Measurements from ENCODE around the gene ACSF3.
"Not testable (repeated sequence)": the region's sequence is repeated elsewhere in the genome, so short reads cannot be mapped to it uniquely, and the experiment has no call there.

The ACSF3 gene

GRCh38 chr16:89175280-89176146, 81.9 kb downstream of the ACSF3 start:
- DNase-seq (ENCODE audit: low spot score) = no peak

- DNase-seq (ENCODE audit: low spot score) = no peak
Measured at GRCh38 chr16:89176147-89176690, 82.6 kb downstream of the ACSF3 start.

GRCh38 chr16:89176717-89177116, 83.1 kb downstream of the ACSF3 start:
- no peak for DNase-seq (ENCODE audit: low spot score)

GRCh38 chr16:89177501-89177900, 83.8 kb downstream of the ACSF3 start:
- DNase-seq (ENCODE audit: low spot score) = no peak

- no peak for DNase-seq (ENCODE audit: low spot score)
Measured at GRCh38 chr16:89178453-89179147, 84.9 kb downstream of the ACSF3 start.

- DNase-seq (ENCODE audit: low spot score) = no peak
Measured at GRCh38 chr16:89179148-89179484, 85.5 kb downstream of the ACSF3 start.

GRCh38 chr16:89179656-89180315, 86.1 kb downstream of the ACSF3 start:
- no peak for DNase-seq (ENCODE audit: low spot score)

GRCh38 chr16:89183463-89183862, 89.8 kb downstream of the ACSF3 start:
- no peak for DNase-seq (ENCODE audit: low spot score)

GRCh38 chr16:89183975-89184676, 90.5 kb downstream of the ACSF3 start:
- no peak for DNase-seq (ENCODE audit: low spot score)

GRCh38 chr16:89184677-89184932, 91.0 kb downstream of the ACSF3 start:
- DNase-seq (ENCODE audit: low spot score) = no peak

GRCh38 chr16:89184933-89185794, 91.5 kb downstream of the ACSF3 start:
- DNase-seq (ENCODE audit: low spot score) = no peak

- not testable (repeated sequence) for DNase-seq (ENCODE audit: low spot score)
Measured at GRCh38 chr16:89185887-89186592, 92.4 kb downstream of the ACSF3 start.

GRCh38 chr16:89186593-89187031, 93.0 kb downstream of the ACSF3 start:
- DNase-seq (ENCODE audit: low spot score) = not testable (repeated sequence)

- peak; percentile 54 for DNase-seq (ENCODE audit: low spot score)
Measured at GRCh38 chr16:89187032-89187769, 93.5 kb downstream of the ACSF3 start.

- no peak for DNase-seq (ENCODE audit: low spot score)
Measured at GRCh38 chr16:89187770-89188392, 94.2 kb downstream of the ACSF3 start.

- DNase-seq (ENCODE audit: low spot score) = not testable (repeated sequence)
Measured at GRCh38 chr16:89188471-89189357, 95.1 kb downstream of the ACSF3 start.

- DNase-seq (ENCODE audit: low spot score) = no peak
Measured at GRCh38 chr16:89189358-89190025, 95.8 kb downstream of the ACSF3 start.

Measured in SK-N-DZ (cell line).